Liver (tissue), 9 donors: ENCODE results near the gene PLEKHO2. TPM values are rescaled to one million over a fixed set of nuclear protein-coding genes. Genes with fewer than 3 reads are reported as not detected.

Experiments used
- DNase-seq: peaks from one replicate; pipeline ENCODE4 v3.0.0-alpha.2; 2017; ENCODE audit warnings: low spot score
- H3K27ac ChIP-seq, 2 donors: one replicate each; pipeline ENCODE4 v1.7.0; 2013; ENCODE audit warnings: inconsistent platforms in 2 of 2, low read length in 2 of 2, control low read depth in 1 of 2, low read depth in 1 of 2, mild to moderate bottlenecking in 1 of 2
- H3K27me3 ChIP-seq, 4 donors: one replicate each; pipeline versions ENCODE4 v1.6.1 to v1.7.0; 2013; ENCODE audit warnings: low read length in 3 of 4, inconsistent platforms in 1 of 4, mild to moderate bottlenecking in 1 of 4, moderate library complexity in 1 of 4; ENCODE audit not compliant: control insufficient read depth in 4 of 4, insufficient read depth in 4 of 4
- H3K36me3 ChIP-seq, 4 donors: one replicate each; pipeline versions ENCODE4 v1.6.1 to v1.7.0; 2013; ENCODE audit warnings: low read length in 3 of 4, mild to moderate bottlenecking in 3 of 4, low read depth in 1 of 4, moderate library complexity in 1 of 4; ENCODE audit not compliant: control insufficient read depth in 4 of 4, insufficient read depth in 3 of 4
- H3K4me1 ChIP-seq, 4 donors: one replicate each; pipeline versions ENCODE4 v1.6.1 to v1.7.0; 2013; ENCODE audit warnings: low read length in 3 of 4, mild to moderate bottlenecking in 3 of 4, moderate library complexity in 1 of 4; ENCODE audit not compliant: control insufficient read depth in 4 of 4, insufficient read depth in 4 of 4
- H3K4me3 ChIP-seq, 3 donors: one replicate each; pipeline versions ENCODE4 v1.6.1 to v1.7.0; 2013; ENCODE audit warnings: low read length in 3 of 3, control low read depth in 1 of 3, low read depth in 1 of 3, mild to moderate bottlenecking in 1 of 3
- H3K9ac ChIP-seq, 2 donors: one replicate each; pipeline ENCODE4 v1.7.0; 2013; ENCODE audit warnings: low read length in 2 of 2, mild to moderate bottlenecking in 2 of 2, moderate library complexity in 2 of 2, control low read depth in 1 of 2, low read depth in 1 of 2
- H3K9me3 ChIP-seq, 4 donors: one replicate each; pipeline versions ENCODE4 v1.6.1 to v1.7.0; 2013; ENCODE audit warnings: low read length in 3 of 4; ENCODE audit not compliant: control insufficient read depth in 4 of 4
- FOXA1 ChIP-seq: IDR thresholded peaks from 2 replicates; pipeline ENCODE4 v1.6.1; 2016; ENCODE audit warnings: antibody characterized with exemption
- FOXA2 ChIP-seq: IDR thresholded peaks from 2 replicates; pipeline ENCODE4 v1.6.1; 2016; ENCODE audit warnings: antibody characterized with exemption
- HNF4A ChIP-seq, 2 donors: conservative IDR thresholded peaks; 2 replicates each; pipeline ENCODE4 v1.6.1; 2016; ENCODE audit warnings: antibody characterized with exemption in 2 of 2, mild to moderate bottlenecking in 2 of 2
- HNF4G ChIP-seq: IDR thresholded peaks from 2 replicates; pipeline ENCODE4 v1.6.1; 2016; ENCODE audit warnings: antibody characterized with exemption
- JUND ChIP-seq, 2 donors: IDR thresholded peaks; 2 replicates each; pipeline ENCODE4 v1.6.1; 2016; ENCODE audit warnings: antibody characterized with exemption in 2 of 2
- MAX ChIP-seq: IDR thresholded peaks from 2 replicates; pipeline ENCODE4 v1.6.1; 2016; ENCODE audit warnings: antibody characterized with exemption
- NR2F2 ChIP-seq: IDR thresholded peaks from 2 replicates; pipeline ENCODE4 v1.6.1; 2016; ENCODE audit warnings: antibody characterized with exemption
- RAD21 ChIP-seq, 2 donors: IDR thresholded peaks; 2 replicates each; pipeline ENCODE4 v1.6.1; 2016; ENCODE audit warnings: antibody characterized with exemption in 2 of 2, mild to moderate bottlenecking in 2 of 2
- REST ChIP-seq: IDR thresholded peaks from 2 replicates; pipeline ENCODE4 v1.6.1; 2016; ENCODE audit warnings: antibody characterized with exemption, mild to moderate bottlenecking
- SP1 ChIP-seq: IDR thresholded peaks from 2 replicates; pipeline ENCODE4 v1.6.1; 2018; ENCODE audit warnings: antibody characterized with exemption, mild to moderate bottlenecking
- TAF1 ChIP-seq: conservative IDR thresholded peaks from 2 replicates; pipeline ENCODE4 v1.6.1; 2016; ENCODE audit warnings: antibody characterized with exemption, mild to moderate bottlenecking
- YY1 ChIP-seq: IDR thresholded peaks from 2 replicates; pipeline ENCODE4 v1.6.1; 2016; ENCODE audit warnings: antibody characterized with exemption, mild to moderate bottlenecking
- WGBS: extraction: QIAGEN DNeasy Blood & Tissue Kit; methylation state at CpG from one replicate; pipeline ENCODE4 v1.1.7; 2013; 5-methylcytosine and 5-hydroxymethylcytosine counted together
- polyA plus RNA-seq, 2 donors: library from polyadenylated mRNA; stranded (reverse) in 1 of 2; unstranded in 1 of 2; fragments of 200-250 nt in 1 of 2; fragments of >200 nt in 1 of 2; fragmentation: Nextera tagmentation in 1 of 2; extraction: Ambion mirVana in 1 of 2; gene quantifications; one replicate each; pipeline versions ENCODE4 v1.2.1 to v1.2.3, GENCODE V29; 2013 to 2015
- total RNA-seq, 2 donors: library from RNA; depleted of rRNA; stranded (reverse); fragments of >200 nt; gene quantifications; one replicate each; pipeline ENCODE4 v1.2.3, GENCODE V29; 2014
- TF ChIP-seq, protein P1 (sequence below): IDR thresholded peaks from 2 replicates; pipeline ENCODE4 v1.6.1; 2016; ENCODE audit warnings: antibody characterized with exemption
- donor health status: healthy.
- donor health status: healthy.
- donor health status: healthy.
- donor health status: healthy.
- donor health status: healthy.

Gene PLEKHO2
- total and polyA plus RNA-seq, 4 donors = 2.0 to 11.3 (median 8.5) TPM

DNA sequence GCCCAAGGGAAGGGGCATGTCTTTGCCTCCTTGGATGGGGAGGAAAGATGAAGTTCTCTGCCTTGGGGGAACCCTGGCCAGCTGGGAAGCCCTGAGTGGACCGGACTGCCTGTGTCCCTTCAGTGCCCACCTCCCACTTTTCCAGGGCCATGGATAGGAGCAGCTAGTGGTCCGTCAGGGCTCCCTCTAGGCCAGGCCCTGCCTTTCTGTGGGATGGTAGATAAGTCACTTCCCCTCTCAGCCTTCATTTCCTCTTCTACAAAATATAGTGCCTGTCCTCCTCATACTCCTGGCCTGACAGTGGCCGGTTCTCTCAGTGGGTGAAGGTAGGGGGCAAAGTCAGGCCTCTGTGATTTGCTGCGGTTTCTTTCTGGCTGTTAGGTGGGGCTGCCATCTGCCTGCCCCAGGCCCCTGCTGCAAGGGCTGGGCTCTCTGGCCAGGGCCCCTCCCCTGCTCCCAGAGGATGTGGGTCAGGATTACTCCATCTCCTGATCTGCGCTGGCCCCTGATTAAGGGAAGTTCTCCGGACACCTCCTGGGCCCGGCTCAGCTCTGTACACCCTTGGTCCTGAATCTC, 1.4 kb downstream of the PLEKHO2 start:
- WGBS = 57% methylated on average over 7 of the region's 7 CpGs
- DNase-seq = no peak
- H3K27ac ChIP-seq = peak overlapping the region; percentile 74 to 80
- peaks cover 0 to 19% (median 8%) of the 10 kb centered on the region in 4 donors for H3K4me1 ChIP-seq
- no peaks in the 10 kb centered on the region for H3K27me3 ChIP-seq
- TF ChIP-seq HNF4G (no peak), MAX (no peak), RAD21 (IDR thresholded peaks at IDR 0.05) (no peak), FOXA1 (no peak), NR2F2 (no peak), HNF4A (conservative IDR thresholded peaks at IDR 0.05) (no peak)
- no peaks in the 10 kb centered on the region for H3K9me3 ChIP-seq
- H3K36me3 ChIP-seq = no peaks in the 10 kb centered on the region
- peak overlapping the region; percentile 59 to 85 (median 78) for H3K4me3 ChIP-seq
- H3K9ac ChIP-seq = peak overlapping the region in 1 of 2 donors; percentile 21

- no peaks in the 10 kb centered on the region for H3K36me3 ChIP-seq
- no peak for DNase-seq
- TF ChIP-seq NR2F2 (no peak), HNF4A (conservative IDR thresholded peaks at IDR 0.05) (no peak), SP1 (no peak), TAF1 (no peak), YY1 (no peak), REST (no peak), FOXA2 (no peak), JUND (IDR thresholded peaks at IDR 0.05) (no peak)
- TF ChIP-seq, protein P1, sequence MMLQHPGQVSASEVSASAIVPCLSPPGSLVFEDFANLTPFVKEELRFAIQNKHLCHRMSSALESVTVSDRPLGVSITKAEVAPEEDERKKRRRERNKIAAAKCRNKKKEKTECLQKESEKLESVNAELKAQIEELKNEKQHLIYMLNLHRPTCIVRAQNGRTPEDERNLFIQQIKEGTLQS = no peak
- no peaks in the 10 kb centered on the region for H3K27me3 ChIP-seq
- 67% methylated on average over 4 of the region's 4 CpGs for WGBS
- H3K4me3 ChIP-seq = peak overlapping the region; percentile 2 to 50 (median 18)
- H3K27ac ChIP-seq = peak overlapping the region; percentile 28 to 52
- no peaks in the 10 kb centered on the region for H3K9me3 ChIP-seq
- peaks cover 0 to 19% (median 8%) of the 10 kb centered on the region in 4 donors for H3K4me1 ChIP-seq
- H3K9ac ChIP-seq = peak overlapping the region in 1 of 2 donors; percentile 48
Observed at GRCh38 chr15:64843991-64844390, 2.3 kb downstream of the PLEKHO2 start.

- no peak for DNase-seq
- H3K9ac ChIP-seq = peak overlapping the region in 1 of 2 donors; percentile 48
- H3K36me3 ChIP-seq = no peaks in the 10 kb centered on the region
- no peaks in the 10 kb centered on the region for H3K27me3 ChIP-seq
- 63% methylated on average over 8 of the region's 8 CpGs for WGBS
- peak overlapping the region; percentile 48 to 64 for H3K27ac ChIP-seq
- H3K4me3 ChIP-seq = peak overlapping the region; percentile 10 to 50 (median 18)
- no peaks in the 10 kb centered on the region for H3K9me3 ChIP-seq
- peaks cover 0 to 19% (median 8%) of the 10 kb centered on the region in 4 donors for H3K4me1 ChIP-seq
- peak; percentile 84 for TF ChIP-seq NR2F2
- TF ChIP-seq HNF4A (conservative IDR thresholded peaks at IDR 0.05) = no peak
- TF ChIP-seq SP1 = no peak
Observed at GRCh38 chr15:64844576-64845145, 2.9 kb downstream of the PLEKHO2 start.
